ENCODE data around the gene RSRC1. TPM values are rescaled to one million over a fixed set of nuclear protein-coding genes. Genes with fewer than 3 reads are reported as not detected.
A peak's percentile ranks its signal among the peaks of the same experiment; 100 is the strongest.

The RSRC1 gene
- total RNA-seq, 2 donors from 2014 or later, result 28.5 to 32.0 TPM

DNA sequence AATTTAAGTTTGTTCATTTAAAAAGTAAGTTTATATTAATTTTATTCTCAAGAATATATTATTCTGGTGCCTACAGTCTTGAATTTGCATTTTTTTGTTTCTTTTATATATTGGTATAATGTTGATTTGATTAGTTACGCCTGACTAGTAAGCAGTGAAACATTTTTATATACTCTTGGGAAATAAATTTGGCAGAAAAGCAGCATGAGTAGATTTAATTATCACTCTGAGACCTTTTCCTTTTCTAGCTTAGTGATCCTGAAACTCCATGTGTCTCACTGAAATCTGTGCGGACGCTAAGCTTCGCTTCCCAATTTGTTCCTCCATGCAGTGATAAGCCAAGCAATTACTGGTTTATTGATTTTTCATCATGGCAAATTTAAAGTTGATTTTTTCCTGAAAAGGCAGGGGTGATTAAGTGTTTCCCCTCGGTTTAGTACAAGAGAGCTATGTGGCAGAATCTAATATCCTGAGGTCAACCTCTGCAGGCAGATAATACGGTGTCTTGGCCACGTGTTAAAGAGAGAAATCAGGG lies 373.9 kb downstream of the RSRC1 start:
- H3K27me3 ChIP-seq, result no peaks in the 10 kb centered on the region
- no peaks in the 10 kb centered on the region for H3K9me3 ChIP-seq
- intact Hi-C loops (cut with DNase I), result no loop called here
- no peaks in the 10 kb centered on the region for H3K36me3 ChIP-seq
- no peak for DNase-seq
- no peak overlapping the region for H3K4me3 ChIP-seq
- H3K4me1 ChIP-seq, result no peaks in the 10 kb centered on the region
- TF ChIP-seq, protein P1, sequence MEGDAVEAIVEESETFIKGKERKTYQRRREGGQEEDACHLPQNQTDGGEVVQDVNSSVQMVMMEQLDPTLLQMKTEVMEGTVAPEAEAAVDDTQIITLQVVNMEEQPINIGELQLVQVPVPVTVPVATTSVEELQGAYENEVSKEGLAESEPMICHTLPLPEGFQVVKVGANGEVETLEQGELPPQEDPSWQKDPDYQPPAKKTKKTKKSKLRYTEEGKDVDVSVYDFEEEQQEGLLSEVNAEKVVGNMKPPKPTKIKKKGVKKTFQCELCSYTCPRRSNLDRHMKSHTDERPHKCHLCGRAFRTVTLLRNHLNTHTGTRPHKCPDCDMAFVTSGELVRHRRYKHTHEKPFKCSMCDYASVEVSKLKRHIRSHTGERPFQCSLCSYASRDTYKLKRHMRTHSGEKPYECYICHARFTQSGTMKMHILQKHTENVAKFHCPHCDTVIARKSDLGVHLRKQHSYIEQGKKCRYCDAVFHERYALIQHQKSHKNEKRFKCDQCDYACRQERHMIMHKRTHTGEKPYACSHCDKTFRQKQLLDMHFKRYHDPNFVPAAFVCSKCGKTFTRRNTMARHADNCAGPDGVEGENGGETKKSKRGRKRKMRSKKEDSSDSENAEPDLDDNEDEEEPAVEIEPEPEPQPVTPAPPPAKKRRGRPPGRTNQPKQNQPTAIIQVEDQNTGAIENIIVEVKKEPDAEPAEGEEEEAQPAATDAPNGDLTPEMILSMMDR (IDR thresholded peaks at IDR 0.05), result no peak
- H3K9ac ChIP-seq (ENCODE audit: low read depth in 2 of 2, low read length in 2 of 2), result no peak overlapping the region
- no peak overlapping the region for H3K27ac ChIP-seq

DNA sequence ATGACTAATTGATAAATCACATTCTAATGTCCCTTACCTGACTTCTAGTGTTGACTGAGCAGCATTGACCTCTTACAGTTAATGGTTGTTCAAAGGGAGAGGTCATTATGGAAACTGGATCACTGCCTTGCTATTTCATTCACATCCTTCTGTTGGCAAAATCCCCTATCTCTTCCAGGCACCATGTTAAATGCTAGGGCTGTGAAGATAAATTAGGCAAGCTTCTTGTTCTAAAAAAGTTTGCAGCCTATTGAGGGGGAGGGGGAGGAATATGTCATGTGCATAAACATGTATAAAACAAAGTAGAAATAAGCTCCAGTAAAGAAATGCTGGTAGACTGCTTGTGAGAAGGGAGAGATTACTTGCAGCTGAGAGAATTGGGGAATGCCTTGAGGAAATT lies 376.3 kb downstream of the RSRC1 start:
- H3K4me3 ChIP-seq, result no peak overlapping the region
- no peaks in the 10 kb centered on the region for H3K9me3 ChIP-seq
- intact Hi-C loops (cut with DNase I), result no loop called here
- H3K27me3 ChIP-seq, result no peaks in the 10 kb centered on the region
- no peak overlapping the region for H3K27ac ChIP-seq
- TF ChIP-seq, protein P1 (IDR thresholded peaks at IDR 0.05), result no peak
- no peak for DNase-seq
- H3K4me1 ChIP-seq, result no peaks in the 10 kb centered on the region
- no peak overlapping the region for H3K9ac ChIP-seq (ENCODE audit: low read depth in 2 of 2, low read length in 2 of 2)
- H3K36me3 ChIP-seq, result no peaks in the 10 kb centered on the region

DNA sequence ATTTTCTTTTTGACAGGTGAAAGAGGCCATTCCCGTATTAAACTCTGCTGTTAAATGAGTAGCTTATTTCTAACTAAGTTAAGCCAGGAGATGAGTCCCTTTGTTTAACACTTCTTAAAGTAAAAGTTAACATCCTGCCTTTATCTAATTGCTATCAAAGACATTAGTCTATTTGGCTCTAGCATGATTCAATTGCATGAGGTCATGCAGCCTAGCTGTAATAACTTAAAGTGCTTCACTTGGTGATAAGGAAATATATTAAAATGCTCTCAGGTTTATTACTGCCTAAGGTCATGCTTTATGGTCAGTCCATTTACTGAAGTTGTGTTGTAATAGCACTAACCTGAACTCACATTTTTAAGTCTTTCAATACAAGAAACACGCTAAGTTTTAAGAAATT lies 378.8 kb downstream of the RSRC1 start:
- TF ChIP-seq, protein P1 (IDR thresholded peaks at IDR 0.05), result no peak
- no peak overlapping the region for H3K4me3 ChIP-seq
- H3K27me3 ChIP-seq, result no peaks in the 10 kb centered on the region
- H3K9ac ChIP-seq (ENCODE audit: low read depth in 2 of 2, low read length in 2 of 2), result no peak overlapping the region
- H3K9me3 ChIP-seq, result no peaks in the 10 kb centered on the region
- intact Hi-C loops (cut with DNase I), result no loop called here
- H3K36me3 ChIP-seq, result no peaks in the 10 kb centered on the region
- H3K27ac ChIP-seq, result no peak overlapping the region
- no peaks in the 10 kb centered on the region for H3K4me1 ChIP-seq
- no peak for DNase-seq

DNA sequence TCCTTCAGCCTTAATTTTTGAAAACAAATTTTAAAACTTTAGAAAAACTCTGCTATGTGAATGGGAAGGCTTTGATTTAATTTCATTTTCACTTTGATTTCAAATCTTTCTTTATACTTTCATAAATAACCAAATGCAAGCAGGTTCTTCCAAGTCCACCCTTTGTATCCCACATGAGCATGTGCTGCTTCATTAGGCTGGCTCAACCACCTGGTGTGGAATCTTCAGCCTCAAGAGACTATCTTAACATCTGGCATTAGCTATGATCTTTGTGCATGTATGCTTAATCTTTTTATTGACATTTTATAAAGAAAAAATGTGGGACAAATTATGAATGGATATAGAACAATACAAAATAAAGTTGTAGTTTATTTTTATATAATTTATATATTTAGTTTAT lies 379.3 kb downstream of the RSRC1 start:
- Histone ChIP-seq H3K9me3 (no peaks in the 10 kb centered on the region), H3K27ac (no peak overlapping the region), H3K4me3 (no peak overlapping the region), H3K27me3 (no peaks in the 10 kb centered on the region), H3K36me3 (no peaks in the 10 kb centered on the region), H3K4me1 (no peaks in the 10 kb centered on the region), H3K9ac (ENCODE audit: low read depth in 2 of 2, low read length in 2 of 2) (no peak overlapping the region)
- intact Hi-C loops (cut with DNase I), result no loop called here
- DNase-seq, result no peak
- TF ChIP-seq, protein P1 (IDR thresholded peaks at IDR 0.05), result no peak

DNA sequence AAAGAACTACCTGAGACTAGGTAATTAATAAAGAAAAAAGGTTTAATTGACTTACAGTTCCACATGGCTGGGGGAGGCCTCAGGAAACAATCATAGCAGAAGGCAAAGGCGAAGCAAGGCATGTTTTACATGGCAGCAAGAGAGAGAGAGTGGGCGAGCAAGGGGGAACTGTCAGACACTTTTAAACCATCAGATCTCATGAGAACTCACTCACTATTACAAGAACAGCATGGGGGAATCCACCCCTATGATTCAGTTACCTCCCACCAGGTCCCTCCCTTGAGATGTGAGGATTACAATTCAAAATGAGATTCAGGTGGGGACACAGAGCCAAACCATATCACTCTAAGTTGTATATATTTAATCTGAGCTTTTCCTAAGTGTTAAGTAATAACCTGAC lies 382.1 kb downstream of the RSRC1 start:
- H3K27ac ChIP-seq, result peak overlapping the region; percentile 14
- TF ChIP-seq, protein P1 (IDR thresholded peaks at IDR 0.05), result no peak

More for the DNA sequence above, 382.1 kb downstream of the RSRC1 start:
- H3K27me3 ChIP-seq, result no peaks in the 10 kb centered on the region
- H3K4me3 ChIP-seq, result no peak overlapping the region
- no peak for DNase-seq
- no peaks in the 10 kb centered on the region for H3K9me3 ChIP-seq
- H3K36me3 ChIP-seq, result no peaks in the 10 kb centered on the region
- no peak overlapping the region for H3K9ac ChIP-seq (ENCODE audit: low read depth in 2 of 2, low read length in 2 of 2)
- intact Hi-C loops (cut with DNase I), result no loop called here
- H3K4me1 ChIP-seq, result no peaks in the 10 kb centered on the region
